ENCODE data around the gene PPP4R3B.

Gene PPP4R3B

DNA sequence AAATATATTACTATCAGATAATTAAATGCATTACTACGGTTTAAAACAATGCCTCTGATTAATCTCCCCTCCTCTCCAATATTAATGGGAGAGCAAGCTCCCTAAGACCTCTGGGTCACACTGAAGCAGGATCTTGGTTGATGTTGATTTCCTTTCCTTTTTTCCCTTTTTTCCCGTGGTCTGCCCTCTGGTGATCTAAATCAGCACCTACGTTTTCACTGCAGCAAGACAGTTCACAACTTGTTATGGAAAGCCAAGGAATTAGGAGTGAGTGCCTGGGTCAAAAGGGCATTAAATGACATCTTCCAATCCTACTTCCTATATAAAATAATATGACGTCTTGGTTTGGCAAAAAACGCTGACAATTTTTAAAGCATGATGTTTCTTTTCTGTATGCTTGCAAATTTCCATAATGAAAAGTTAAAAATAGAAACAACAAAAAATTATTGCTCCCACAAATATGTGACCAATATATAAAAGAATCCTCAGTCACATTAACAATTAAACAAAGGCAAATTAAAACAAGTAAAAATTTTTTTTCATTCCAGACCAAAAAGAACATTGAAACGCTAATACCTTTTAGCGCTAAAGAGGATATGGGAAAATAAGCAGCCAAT is 105.8 kb downstream of the PPP4R3B start:
- DNase-seq (ENCODE audit: low read depth): no peak

DNA sequence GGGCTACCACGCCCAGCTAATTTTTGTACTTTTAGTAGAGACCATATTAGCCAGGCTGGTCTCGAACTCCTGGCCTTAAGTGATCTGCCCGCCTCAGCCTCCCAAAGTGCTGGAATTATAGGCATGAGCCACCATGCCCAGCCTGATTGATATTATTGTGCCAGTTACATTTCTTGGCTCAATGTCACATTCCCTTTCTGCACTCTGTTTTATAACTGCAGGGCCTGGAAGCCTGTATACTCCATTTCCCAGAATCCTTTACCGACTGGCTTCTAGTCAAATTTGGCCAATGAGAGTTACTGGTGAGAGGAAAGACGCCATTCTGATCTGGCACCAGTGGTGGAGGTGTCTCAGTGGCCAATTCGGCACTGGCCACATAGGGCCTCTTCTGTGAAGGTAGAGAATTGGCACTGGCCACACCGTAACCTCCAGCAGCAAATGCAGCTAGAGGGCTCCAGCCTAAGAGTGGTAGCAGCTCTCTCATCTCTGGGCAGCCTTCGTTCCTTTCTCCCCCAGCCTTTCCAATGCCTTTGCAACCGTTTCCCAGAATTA is 114.8 kb downstream of the PPP4R3B start:
- no peak for DNase-seq (ENCODE audit: low read depth)

DNA sequence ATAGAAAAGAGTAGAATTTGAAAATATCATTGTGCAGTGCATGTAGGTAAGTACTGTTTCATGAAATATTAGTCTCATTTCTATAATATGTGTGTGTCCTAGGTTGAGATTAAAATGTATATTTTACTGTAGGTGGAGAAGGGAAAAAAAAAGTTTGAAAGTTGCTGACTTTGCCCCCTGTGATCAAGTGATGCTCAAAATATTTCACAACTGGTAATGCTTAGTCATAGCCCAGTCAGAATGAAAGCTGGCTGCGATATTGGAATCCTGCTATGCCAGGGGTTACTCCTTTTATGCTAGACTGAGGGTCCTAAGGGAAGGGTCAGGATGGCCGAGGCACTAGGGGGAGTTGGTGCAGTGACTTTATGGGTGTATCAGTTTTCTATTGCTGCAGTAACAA is 117.4 kb downstream of the PPP4R3B start:
- DNase-seq (ENCODE audit: low read depth): no peak

DNA sequence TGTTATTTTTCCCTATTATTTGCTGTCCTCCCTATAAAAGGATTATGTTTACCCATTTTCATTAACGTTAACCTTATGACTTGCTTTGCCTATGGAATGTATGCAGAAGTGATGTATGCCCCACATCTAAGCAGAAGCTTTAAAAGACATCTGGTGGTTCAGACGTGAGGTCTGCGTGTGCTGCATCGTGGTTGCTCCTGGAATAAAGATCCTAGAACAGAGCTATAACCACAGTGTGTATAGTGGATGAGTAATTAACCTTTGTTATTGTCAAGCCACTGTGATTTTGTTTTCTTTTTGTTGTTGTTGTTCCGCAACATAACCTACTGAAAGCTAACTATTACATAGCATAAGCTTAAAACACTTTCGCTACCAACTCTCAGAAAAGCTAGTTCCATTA is 118.8 kb downstream of the PPP4R3B start:
- no peak for DNase-seq (ENCODE audit: low read depth)

Data from activated T-helper 1 cell treated with Interleukin-2 at 50 U/mL for 16 hours (primary cell).